Spleen (tissue), 11 donors: ENCODE measurements around the gene SERPINA1. TPM values are rescaled to one million over a fixed set of nuclear protein-coding genes. Genes with fewer than 3 reads are reported as not detected.

Experiments used
- DNase-seq: peaks from one replicate; pipeline ENCODE4 v3.0.0-alpha.2; 2020
- H3K27ac ChIP-seq, 8 donors: fragments of 200-600 bp; sonication (generic) in 7 of 8; 1 replicate in 4 of 8; 2 replicates in 4 of 8; pipeline versions ENCODE4 v1.5.0 to v1.8.0; 2016 to 2021; ENCODE audit warnings: inconsistent platforms in 4 of 8, mild to moderate bottlenecking in 4 of 8, moderate library complexity in 1 of 8
- H3K27me3 ChIP-seq, 7 donors: fragments of 200-600 bp; sonication (generic) in 6 of 7; replicated peaks in 1 of 7; 1 replicate in 4 of 7; 2 replicates in 3 of 7; pipeline versions ENCODE4 v1.5.0 to v1.8.0; 2016 to 2021; ENCODE audit warnings: inconsistent platforms in 3 of 7, mild to moderate bottlenecking in 1 of 7
- H3K36me3 ChIP-seq, 6 donors: fragments of 200-600 bp; sonication (generic) in 5 of 6; 1 replicate in 4 of 6; 2 replicates in 2 of 6; pipeline versions ENCODE4 v1.5.0 to v1.8.0; 2016 to 2021; ENCODE audit warnings: inconsistent platforms in 2 of 6
- H3K4me1 ChIP-seq, 6 donors: fragments of 200-600 bp; sonication (generic) in 5 of 6; 1 replicate in 3 of 6; 2 replicates in 3 of 6; pipeline versions ENCODE4 v1.5.0 to v1.8.0; 2016 to 2021; ENCODE audit warnings: inconsistent platforms in 3 of 6
- H3K4me3 ChIP-seq, 8 donors: fragments of 200-600 bp; sonication (generic) in 7 of 8; 1 replicate in 4 of 8; 2 replicates in 4 of 8; pipeline versions ENCODE4 v1.5.0 to v1.8.0; 2016 to 2021; ENCODE audit warnings: inconsistent platforms in 4 of 8, mild to moderate bottlenecking in 4 of 8, moderate library complexity in 2 of 8
- H3K9me3 ChIP-seq, 8 donors: fragments of 200-600 bp; sonication (generic) in 7 of 8; 1 replicate in 4 of 8; 2 replicates in 4 of 8; pipeline versions ENCODE4 v1.5.0 to v1.8.0; 2016 to 2021; ENCODE audit warnings: inconsistent platforms in 4 of 8
- POLR2A ChIP-seq, 3 donors: fragments of 450-650 bp; IDR thresholded peaks; one replicate each; pipeline ENCODE4 v1.5.1; 2017; ENCODE audit warnings: antibody characterized with exemption in 3 of 3, mild to moderate bottlenecking in 1 of 3
- POLR2AphosphoS5 ChIP-seq, 3 donors: sonication (generic); formaldehyde crosslinking; IDR thresholded peaks; one replicate each; pipeline ENCODE4 v1.5.1; 2017; ENCODE audit warnings: antibody characterized with exemption in 3 of 3
- WGBS, 5 donors: extraction: QIAGEN DNeasy Blood & Tissue Kit in 3 of 5; methylation state at CpG; one replicate each; pipeline versions ENCODE4 v1.1.5 to v1.1.7; 2013 to 2018; 5-methylcytosine and 5-hydroxymethylcytosine counted together
- intact Hi-C: fragments of 100-400 bp; cut with DNase I; formaldehyde crosslinking; loops from one replicate; pipeline ENCODE4 v1.15.0; 2023; ENCODE audit warnings: low total_unique reads
- polyA plus RNA-seq, 3 donors: library from polyadenylated mRNA; stranded (reverse); fragments of 200-250 nt; gene quantifications; one replicate each; pipeline ENCODE4 v1.2.1, GENCODE V29; 2013
- total RNA-seq, 7 donors: library from RNA; depleted of rRNA in 3 of 7; stranded (reverse); fragments of >200 nt in 3 of 7; fragmentation: NEBNext Ultra II Directional in 4 of 7; extraction: Animal tissue kit (Norgen Biotek cat#: 25700) in 4 of 7; gene quantifications; one replicate each; pipeline versions ENCODE4 v1.1.0 to v1.2.1, GENCODE V29; 2016 to 2021
- TF ChIP-seq, protein P1 (sequence below), 11 experiments: fragments of 200-600 bp in 7 of 11; fragments of 450-650 bp in 4 of 11; sonication (generic) in 4 of 11; IDR thresholded peaks in 8 of 11; conservative IDR thresholded peaks in 3 of 11; 1 replicate in 7 of 11; 2 replicates in 4 of 11; pipeline versions ENCODE4 v1.4.0 to v1.8.0; 2016 to 2021; ENCODE audit warnings: antibody characterized with exemption in 11 of 11, inconsistent platforms in 4 of 11, mild to moderate bottlenecking in 1 of 11
- donor health status: healthy with polysubstance abuse.
- donor health status: DM: no; HTN: no; CAD: no; lungs with moderate emphysema.
- donor health status: DM: no; HTN: no; CAD: no.
- donor health status: Bipolar disorder and iron deficiency.
- donor health status: healthy.
- donor health status: DM: no; HTN: no; CAD: no.
- donor health status: DM: yes; HTN: yes; CAD: no.

The SERPINA1 gene
- total and polyA plus RNA-seq, 10 donors: 28.4 to 701 (median 203) TPM

GRCh38 chr14:94342334-94342934 is 46.0 kb downstream of the SERPINA1 start:
- WGBS, 5 donors: 39 to 58% (median 50%) methylated on average over 2 of the region's 2 CpGs

GRCh38 chr14:94341656-94342333 is 46.6 kb downstream of the SERPINA1 start:
- no peaks in the 10 kb centered on the region for H3K36me3 ChIP-seq
- intact Hi-C loops: no loop called here
- DNase-seq: no peak
- peaks cover 0 to 15% (median 3%) of the 10 kb centered on the region in 6 donors for H3K4me1 ChIP-seq
- no peak overlapping the region for H3K4me3 ChIP-seq
- no peaks in the 10 kb centered on the region for H3K9me3 ChIP-seq
- peaks cover 0 to 17% (median 0%) of the 10 kb centered on the region in 7 donors for H3K27me3 ChIP-seq
- TF ChIP-seq, protein P1, sequence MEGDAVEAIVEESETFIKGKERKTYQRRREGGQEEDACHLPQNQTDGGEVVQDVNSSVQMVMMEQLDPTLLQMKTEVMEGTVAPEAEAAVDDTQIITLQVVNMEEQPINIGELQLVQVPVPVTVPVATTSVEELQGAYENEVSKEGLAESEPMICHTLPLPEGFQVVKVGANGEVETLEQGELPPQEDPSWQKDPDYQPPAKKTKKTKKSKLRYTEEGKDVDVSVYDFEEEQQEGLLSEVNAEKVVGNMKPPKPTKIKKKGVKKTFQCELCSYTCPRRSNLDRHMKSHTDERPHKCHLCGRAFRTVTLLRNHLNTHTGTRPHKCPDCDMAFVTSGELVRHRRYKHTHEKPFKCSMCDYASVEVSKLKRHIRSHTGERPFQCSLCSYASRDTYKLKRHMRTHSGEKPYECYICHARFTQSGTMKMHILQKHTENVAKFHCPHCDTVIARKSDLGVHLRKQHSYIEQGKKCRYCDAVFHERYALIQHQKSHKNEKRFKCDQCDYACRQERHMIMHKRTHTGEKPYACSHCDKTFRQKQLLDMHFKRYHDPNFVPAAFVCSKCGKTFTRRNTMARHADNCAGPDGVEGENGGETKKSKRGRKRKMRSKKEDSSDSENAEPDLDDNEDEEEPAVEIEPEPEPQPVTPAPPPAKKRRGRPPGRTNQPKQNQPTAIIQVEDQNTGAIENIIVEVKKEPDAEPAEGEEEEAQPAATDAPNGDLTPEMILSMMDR (IDR thresholded peaks at IDR 0.05 in 8 of 11, conservative IDR thresholded peaks at IDR 0.05 in 3 of 11): no peak
- TF ChIP-seq POLR2AphosphoS5 (IDR thresholded peaks at IDR 0.05) (no peak), POLR2A (IDR thresholded peaks at IDR 0.05) (no peak)
- WGBS, 5 donors: 35 to 45% (median 37%) methylated on average over 5 of the region's 5 CpGs
- peak overlapping the region in 1 of 8 donors; percentile 26 for H3K27ac ChIP-seq

More at GRCh38 chr14:94342334-94342934, 46.0 kb downstream of the SERPINA1 start:
- Histone ChIP-seq H3K4me3 (no peak overlapping the region), H3K27ac (peak overlapping the region in 1 of 8 donors; percentile 26), H3K36me3 (no peaks in the 10 kb centered on the region), H3K4me1 (peaks cover 0 to 15% (median 3%) of the 10 kb centered on the region in 6 donors), H3K27me3 (peaks cover 0 to 17% (median 0%) of the 10 kb centered on the region in 7 donors), H3K9me3 (no peaks in the 10 kb centered on the region)
- no peak for DNase-seq
- TF ChIP-seq POLR2AphosphoS5 (IDR thresholded peaks at IDR 0.05) (peak in 1 of 3 donors; percentile 48), POLR2A (IDR thresholded peaks at IDR 0.05) (no peak)
- intact Hi-C loops: no loop called here

GRCh38 chr14:94340533-94340932 is 47.9 kb downstream of the SERPINA1 start:
- intact Hi-C loops: no loop called here

DNA sequence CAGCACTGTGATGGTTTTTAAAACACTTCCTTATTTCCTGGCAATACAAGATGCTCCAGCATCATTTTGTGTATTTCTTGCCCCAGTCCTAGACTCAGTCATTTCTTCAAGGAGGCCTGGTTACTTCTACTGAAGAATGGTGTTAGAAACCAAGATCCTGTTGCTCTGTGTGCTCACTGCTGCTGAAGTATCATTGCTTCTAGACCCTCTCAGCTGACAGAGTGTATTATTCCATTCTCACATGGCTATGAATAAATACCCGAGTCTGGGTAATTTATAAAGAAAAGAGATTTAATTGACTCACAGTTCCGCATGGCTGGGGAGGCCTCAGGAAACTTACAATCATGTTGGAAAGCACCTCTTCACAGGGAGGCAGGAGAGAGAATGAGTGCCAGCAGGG is 50.4 kb downstream of the SERPINA1 start:
- DNase-seq: no peak
- peaks cover 0 to 12% (median 3%) of the 10 kb centered on the region in 6 donors for H3K4me1 ChIP-seq
- H3K9me3 ChIP-seq: no peaks in the 10 kb centered on the region
- no peak overlapping the region for H3K27ac ChIP-seq
- peaks cover 0 to 27% (median 0%) of the 10 kb centered on the region in 7 donors for H3K27me3 ChIP-seq
- WGBS, 5 donors: 73 to 89% (median 82%) methylated on average over 2 of the region's 2 CpGs
- H3K4me3 ChIP-seq: no peak overlapping the region
- intact Hi-C loops: no loop called here
- TF ChIP-seq POLR2AphosphoS5 (IDR thresholded peaks at IDR 0.05): no peak
- TF ChIP-seq POLR2A (IDR thresholded peaks at IDR 0.05): no peak
- TF ChIP-seq, protein P1 (IDR thresholded peaks at IDR 0.05 in 8 of 11, conservative IDR thresholded peaks at IDR 0.05 in 3 of 11): no peak
- no peaks in the 10 kb centered on the region for H3K36me3 ChIP-seq

More at GRCh38 chr14:94340533-94340932, 47.9 kb downstream of the SERPINA1 start:
- Histone ChIP-seq H3K4me3 (no peak overlapping the region), H3K36me3 (no peaks in the 10 kb centered on the region), H3K9me3 (no peaks in the 10 kb centered on the region), H3K27ac (no peak overlapping the region), H3K4me1 (peaks cover 0 to 12% (median 3%) of the 10 kb centered on the region in 6 donors), H3K27me3 (peaks cover 0 to 20% (median 0%) of the 10 kb centered on the region in 7 donors)
- DNase-seq: no peak
- TF ChIP-seq, protein P1 (IDR thresholded peaks at IDR 0.05 in 8 of 11, conservative IDR thresholded peaks at IDR 0.05 in 3 of 11): no peak
- no peak for TF ChIP-seq POLR2AphosphoS5 (IDR thresholded peaks at IDR 0.05)
- TF ChIP-seq POLR2A (IDR thresholded peaks at IDR 0.05): no peak
